ENCODE measurements around the gene RASSF5. TPM values are rescaled to one million over a fixed set of nuclear protein-coding genes. Genes with fewer than 3 reads are reported as not detected.

The RASSF5 gene
- total and polyA plus RNA-seq, 10 of the 15 experiments (the other 5 are each of a cell fraction or from before 2014, with no cell fraction given), result 14.0 to 89.6 (median 68.9) TPM

DNA sequence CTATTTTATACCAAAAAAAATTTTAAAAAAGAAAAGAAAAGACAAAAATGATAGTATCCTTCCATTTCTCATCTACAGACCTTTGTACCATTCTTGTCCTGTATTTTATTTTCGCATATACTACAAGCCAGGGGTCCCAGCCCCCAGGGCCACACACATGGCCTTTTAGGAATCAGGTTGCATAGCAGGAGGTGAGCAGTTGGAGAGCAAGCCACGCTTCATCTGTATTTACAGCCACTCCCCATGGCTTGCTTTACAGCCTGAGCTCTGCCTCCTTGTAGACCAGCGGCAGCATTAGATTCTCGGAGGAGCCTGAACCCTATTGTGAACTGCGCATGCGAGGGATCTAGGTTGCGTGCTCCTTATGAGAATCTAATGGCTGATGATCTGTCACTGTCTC is 39.8 kb downstream of the RASSF5 start (continued):
- TF ChIP-seq, protein P1, sequence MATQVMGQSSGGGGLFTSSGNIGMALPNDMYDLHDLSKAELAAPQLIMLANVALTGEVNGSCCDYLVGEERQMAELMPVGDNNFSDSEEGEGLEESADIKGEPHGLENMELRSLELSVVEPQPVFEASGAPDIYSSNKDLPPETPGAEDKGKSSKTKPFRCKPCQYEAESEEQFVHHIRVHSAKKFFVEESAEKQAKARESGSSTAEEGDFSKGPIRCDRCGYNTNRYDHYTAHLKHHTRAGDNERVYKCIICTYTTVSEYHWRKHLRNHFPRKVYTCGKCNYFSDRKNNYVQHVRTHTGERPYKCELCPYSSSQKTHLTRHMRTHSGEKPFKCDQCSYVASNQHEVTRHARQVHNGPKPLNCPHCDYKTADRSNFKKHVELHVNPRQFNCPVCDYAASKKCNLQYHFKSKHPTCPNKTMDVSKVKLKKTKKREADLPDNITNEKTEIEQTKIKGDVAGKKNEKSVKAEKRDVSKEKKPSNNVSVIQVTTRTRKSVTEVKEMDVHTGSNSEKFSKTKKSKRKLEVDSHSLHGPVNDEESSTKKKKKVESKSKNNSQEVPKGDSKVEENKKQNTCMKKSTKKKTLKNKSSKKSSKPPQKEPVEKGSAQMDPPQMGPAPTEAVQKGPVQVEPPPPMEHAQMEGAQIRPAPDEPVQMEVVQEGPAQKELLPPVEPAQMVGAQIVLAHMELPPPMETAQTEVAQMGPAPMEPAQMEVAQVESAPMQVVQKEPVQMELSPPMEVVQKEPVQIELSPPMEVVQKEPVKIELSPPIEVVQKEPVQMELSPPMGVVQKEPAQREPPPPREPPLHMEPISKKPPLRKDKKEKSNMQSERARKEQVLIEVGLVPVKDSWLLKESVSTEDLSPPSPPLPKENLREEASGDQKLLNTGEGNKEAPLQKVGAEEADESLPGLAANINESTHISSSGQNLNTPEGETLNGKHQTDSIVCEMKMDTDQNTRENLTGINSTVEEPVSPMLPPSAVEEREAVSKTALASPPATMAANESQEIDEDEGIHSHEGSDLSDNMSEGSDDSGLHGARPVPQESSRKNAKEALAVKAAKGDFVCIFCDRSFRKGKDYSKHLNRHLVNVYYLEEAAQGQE (IDR thresholded peaks at IDR 0.05; ENCODE audit: low read depth, low read length), result no peak
- TF ChIP-seq, protein P2, sequence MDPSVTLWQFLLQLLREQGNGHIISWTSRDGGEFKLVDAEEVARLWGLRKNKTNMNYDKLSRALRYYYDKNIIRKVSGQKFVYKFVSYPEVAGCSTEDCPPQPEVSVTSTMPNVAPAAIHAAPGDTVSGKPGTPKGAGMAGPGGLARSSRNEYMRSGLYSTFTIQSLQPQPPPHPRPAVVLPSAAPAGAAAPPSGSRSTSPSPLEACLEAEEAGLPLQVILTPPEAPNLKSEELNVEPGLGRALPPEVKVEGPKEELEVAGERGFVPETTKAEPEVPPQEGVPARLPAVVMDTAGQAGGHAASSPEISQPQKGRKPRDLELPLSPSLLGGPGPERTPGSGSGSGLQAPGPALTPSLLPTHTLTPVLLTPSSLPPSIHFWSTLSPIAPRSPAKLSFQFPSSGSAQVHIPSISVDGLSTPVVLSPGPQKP (IDR thresholded peaks at IDR 0.05; ENCODE audit: low read depth, low read length), result no peak
- TF ChIP-seq POLR2A (IDR thresholded peaks at IDR 0.05; ENCODE audit: low read depth, low read length), result no peak
- no peak for TF ChIP-seq SP1 (IDR thresholded peaks at IDR 0.05; ENCODE audit: low read depth, low read length)
- TF ChIP-seq, protein P3, sequence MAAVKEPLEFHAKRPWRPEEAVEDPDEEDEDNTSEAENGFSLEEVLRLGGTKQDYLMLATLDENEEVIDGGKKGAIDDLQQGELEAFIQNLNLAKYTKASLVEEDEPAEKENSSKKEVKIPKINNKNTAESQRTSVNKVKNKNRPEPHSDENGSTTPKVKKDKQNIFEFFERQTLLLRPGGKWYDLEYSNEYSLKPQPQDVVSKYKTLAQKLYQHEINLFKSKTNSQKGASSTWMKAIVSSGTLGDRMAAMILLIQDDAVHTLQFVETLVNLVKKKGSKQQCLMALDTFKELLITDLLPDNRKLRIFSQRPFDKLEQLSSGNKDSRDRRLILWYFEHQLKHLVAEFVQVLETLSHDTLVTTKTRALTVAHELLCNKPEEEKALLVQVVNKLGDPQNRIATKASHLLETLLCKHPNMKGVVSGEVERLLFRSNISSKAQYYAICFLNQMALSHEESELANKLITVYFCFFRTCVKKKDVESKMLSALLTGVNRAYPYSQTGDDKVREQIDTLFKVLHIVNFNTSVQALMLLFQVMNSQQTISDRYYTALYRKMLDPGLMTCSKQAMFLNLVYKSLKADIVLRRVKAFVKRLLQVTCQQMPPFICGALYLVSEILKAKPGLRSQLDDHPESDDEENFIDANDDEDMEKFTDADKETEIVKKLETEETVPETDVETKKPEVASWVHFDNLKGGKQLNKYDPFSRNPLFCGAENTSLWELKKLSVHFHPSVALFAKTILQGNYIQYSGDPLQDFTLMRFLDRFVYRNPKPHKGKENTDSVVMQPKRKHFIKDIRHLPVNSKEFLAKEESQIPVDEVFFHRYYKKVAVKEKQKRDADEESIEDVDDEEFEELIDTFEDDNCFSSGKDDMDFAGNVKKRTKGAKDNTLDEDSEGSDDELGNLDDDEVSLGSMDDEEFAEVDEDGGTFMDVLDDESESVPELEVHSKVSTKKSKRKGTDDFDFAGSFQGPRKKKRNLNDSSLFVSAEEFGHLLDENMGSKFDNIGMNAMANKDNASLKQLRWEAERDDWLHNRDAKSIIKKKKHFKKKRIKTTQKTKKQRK (IDR thresholded peaks at IDR 0.05; ENCODE audit: low read depth, low read length), result no peak
- TF ChIP-seq, protein P4, sequence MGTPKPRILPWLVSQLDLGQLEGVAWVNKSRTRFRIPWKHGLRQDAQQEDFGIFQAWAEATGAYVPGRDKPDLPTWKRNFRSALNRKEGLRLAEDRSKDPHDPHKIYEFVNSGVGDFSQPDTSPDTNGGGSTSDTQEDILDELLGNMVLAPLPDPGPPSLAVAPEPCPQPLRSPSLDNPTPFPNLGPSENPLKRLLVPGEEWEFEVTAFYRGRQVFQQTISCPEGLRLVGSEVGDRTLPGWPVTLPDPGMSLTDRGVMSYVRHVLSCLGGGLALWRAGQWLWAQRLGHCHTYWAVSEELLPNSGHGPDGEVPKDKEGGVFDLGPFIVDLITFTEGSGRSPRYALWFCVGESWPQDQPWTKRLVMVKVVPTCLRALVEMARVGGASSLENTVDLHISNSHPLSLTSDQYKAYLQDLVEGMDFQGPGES (IDR thresholded peaks at IDR 0.05), result no peak
- TF ChIP-seq, protein P5, sequence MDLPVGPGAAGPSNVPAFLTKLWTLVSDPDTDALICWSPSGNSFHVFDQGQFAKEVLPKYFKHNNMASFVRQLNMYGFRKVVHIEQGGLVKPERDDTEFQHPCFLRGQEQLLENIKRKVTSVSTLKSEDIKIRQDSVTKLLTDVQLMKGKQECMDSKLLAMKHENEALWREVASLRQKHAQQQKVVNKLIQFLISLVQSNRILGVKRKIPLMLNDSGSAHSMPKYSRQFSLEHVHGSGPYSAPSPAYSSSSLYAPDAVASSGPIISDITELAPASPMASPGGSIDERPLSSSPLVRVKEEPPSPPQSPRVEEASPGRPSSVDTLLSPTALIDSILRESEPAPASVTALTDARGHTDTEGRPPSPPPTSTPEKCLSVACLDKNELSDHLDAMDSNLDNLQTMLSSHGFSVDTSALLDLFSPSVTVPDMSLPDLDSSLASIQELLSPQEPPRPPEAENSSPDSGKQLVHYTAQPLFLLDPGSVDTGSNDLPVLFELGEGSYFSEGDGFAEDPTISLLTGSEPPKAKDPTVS (IDR thresholded peaks at IDR 0.05; ENCODE audit: low read depth, low read length), result no peak
- no peak for TF ChIP-seq ETV6 (conservative IDR thresholded peaks at IDR 0.05 in 1 of 2, IDR thresholded peaks at IDR 0.05 in 1 of 2; ENCODE audit: borderline replicate concordance in 1 of 2, low read depth in 1 of 2)
- TF ChIP-seq YBX1 (IDR thresholded peaks at IDR 0.05), result no peak
- TF ChIP-seq, protein P6, sequence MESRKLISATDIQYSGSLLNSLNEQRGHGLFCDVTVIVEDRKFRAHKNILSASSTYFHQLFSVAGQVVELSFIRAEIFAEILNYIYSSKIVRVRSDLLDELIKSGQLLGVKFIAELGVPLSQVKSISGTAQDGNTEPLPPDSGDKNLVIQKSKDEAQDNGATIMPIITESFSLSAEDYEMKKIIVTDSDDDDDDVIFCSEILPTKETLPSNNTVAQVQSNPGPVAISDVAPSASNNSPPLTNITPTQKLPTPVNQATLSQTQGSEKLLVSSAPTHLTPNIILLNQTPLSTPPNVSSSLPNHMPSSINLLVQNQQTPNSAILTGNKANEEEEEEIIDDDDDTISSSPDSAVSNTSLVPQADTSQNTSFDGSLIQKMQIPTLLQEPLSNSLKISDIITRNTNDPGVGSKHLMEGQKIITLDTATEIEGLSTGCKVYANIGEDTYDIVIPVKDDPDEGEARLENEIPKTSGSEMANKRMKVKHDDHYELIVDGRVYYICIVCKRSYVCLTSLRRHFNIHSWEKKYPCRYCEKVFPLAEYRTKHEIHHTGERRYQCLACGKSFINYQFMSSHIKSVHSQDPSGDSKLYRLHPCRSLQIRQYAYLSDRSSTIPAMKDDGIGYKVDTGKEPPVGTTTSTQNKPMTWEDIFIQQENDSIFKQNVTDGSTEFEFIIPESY (IDR thresholded peaks at IDR 0.05), result no peak
- TF ChIP-seq RAD21 (IDR thresholded peaks at IDR 0.05; ENCODE audit: insufficient read depth, low read depth, low read length), result no peak
